Forelimb muscle (tissue), 1 donor: ENCODE results near the gene VEGFB. TPM values are rescaled to one million over a fixed set of nuclear protein-coding genes. Genes with fewer than 3 reads are reported as not detected.

Experiments used
- DNase-seq: peaks from one replicate; pipeline ENCODE4 v3.0.0-alpha.2; 2013; ENCODE audit warnings: low read depth
- polyA plus RNA-seq: library from polyadenylated mRNA; unstranded; fragments of 120-200 nt; gene quantifications from one replicate; pipeline ENCODE4 v1.2.1, GENCODE V29; 2013; ENCODE audit not compliant: insufficient read length

VEGFB gene
- polyA plus RNA-seq, 1 donor = 94.3 TPM

DNA sequence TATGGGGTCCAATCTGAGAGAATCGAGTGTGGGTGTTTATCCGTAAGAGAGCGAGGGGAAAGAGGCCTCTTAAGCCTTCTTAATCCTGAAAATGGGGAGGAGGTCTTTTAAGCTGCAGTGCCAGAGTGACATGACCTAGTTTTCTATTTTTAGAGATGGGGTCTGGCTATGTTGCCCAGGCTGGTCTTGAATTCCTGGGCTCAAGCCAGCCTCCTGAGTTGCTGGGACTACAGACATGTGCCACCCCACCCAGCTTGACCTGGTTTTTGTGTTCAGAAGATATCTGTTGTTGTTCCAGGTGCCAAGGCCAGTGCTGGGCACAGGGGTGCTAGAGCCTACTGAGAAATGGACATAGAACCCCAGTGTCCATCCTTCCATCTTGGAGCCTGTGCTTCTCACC is 48.7 kb downstream of the VEGFB start:
- no peak for DNase-seq

DNA sequence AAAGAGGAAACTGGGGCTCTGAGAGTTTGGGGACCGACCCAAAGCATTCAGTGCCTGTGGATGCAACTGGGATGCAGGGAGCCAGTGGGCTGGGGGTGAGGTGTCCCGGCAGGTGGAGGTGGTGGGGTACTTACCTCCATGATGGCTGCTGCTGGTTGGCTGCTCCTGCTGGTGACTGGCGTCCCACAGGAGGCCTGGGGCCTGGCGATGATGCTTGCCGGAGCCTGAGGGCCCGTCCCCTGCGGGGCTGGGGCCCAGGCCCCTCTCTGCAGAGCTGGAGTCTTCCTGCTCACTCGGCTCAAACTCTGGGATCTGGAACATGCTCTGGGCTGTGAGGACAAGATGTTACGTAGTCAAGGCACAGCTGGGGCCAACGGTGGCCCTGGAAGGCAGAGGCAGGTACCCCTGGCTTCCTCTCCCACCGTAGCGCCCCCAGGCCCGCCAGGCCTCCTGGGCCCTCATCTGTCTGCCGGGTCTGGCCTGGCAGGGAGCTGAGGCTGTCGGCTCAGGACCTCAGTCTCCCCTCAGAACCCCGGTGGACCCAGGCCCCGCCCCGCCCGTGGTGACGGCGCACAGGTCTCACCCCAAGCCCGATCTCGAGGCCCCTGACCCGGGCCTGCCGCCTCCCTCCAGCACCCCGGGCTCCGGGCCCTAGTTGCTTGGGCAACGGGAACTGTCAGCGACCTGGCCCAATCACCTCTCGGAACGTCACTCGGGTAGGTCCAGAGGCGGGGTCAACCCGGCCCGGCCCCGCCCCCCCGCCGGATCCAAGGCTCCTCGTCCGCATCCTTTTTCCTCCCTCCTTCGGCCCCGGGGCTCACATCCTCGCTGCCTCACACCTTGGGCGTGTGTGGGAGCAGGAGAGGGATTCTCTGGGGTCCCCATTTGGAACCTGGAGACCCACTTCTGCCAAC is 49.9 kb downstream of the VEGFB start, which contains the start of gene BAD:
TSS of gene BAD (minus strand) at position 618 of the 914 bp plus-strand sequence. CDS start at position 321, 297 bp downstream.
- no peak for DNase-seq

DNA sequence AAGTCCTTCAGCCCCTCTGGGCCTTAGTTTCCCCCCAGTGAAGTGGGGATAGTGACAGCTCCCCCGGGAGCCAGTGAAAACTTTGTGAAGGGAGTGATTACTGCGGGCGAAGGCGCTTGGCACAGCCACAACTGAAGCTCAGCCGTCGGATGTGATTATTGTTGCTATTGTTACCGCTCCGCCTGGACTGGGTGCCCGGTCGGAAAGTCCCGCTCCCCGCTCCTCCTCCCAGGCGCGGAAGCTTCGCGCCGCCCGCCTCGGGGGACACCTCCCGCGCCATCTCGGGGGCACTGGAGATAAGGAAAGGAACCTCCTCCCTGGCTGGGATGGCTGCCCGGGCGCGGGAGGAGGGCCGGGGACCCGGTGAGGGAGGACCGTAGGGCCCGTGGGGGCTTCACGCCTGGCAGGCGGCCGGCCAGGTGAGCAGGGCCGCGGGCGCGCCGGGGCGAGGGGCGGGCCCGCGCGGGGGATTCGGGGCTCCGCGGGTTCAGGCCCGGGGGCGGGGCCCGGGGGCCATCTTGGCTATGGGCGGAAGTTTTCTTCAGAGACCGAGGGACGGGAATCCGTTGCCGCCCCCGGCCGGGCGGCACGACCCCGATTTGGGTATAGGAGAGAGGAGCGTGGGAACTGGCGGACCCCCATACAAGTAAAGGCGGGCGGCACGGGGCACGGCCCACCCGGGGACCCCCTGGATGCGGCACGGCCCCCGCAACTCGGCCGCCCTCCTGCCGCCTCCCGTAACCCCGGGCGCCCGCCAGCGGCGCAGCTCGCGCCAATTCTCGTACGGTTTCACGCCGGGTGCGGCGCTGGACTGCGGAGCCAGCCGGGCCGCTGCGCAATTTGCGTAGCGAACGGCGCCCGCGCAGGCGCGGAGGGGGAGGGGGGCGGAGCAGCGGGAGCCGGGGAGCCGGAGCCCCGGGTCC is 50.8 kb downstream of the VEGFB start, which contains the start of gene GPR137:
TSS of gene GPR137 (plus strand) at position 887 of the 923 bp plus-strand sequence. CDS start 677 bp downstream, outside the sequence.
- no peak for DNase-seq

DNA sequence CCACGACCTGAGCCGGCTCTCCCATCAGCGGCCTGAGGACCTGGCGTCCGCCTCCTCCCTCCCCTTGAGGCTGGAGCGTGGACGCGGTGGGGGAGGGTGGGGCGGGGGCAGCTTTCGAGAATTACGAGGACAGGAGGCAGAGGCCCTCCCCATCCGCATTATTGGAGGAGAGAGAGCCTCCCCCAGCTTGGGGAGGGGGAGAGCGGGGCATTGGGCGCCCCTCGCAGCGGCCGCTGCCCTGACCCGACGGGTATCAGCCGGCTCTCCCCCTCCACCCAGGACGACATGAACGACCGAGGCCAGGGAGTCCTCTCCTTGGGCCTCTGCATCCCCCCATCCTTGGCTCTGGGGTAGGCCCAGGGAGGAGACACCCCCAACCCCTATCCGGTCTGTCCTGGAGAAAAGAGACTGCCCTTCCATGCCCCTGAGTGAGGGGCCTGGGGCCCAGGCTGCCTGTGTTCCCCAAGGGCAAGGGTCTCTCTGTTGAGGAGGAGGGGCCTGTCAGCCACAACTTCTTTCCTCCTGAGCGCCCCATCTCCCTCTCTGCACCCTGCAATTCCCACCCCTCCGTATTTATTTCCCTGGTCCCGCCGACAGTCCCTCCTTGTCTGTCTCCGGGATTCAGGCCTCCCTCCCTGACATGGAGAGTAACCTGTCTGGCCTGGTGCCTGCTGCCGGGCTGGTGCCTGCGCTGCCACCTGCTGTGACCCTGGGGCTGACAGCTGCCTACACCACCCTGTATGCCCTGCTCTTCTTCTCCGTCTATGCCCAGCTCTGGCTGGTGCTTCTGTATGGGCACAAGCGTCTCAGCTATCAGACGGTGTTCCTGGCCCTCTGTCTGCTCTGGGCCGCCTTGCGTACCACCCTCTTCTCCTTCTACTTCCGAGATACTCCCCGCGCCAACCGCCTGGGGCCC is 51.8 kb downstream of the VEGFB start:
- no peak for DNase-seq

DNA sequence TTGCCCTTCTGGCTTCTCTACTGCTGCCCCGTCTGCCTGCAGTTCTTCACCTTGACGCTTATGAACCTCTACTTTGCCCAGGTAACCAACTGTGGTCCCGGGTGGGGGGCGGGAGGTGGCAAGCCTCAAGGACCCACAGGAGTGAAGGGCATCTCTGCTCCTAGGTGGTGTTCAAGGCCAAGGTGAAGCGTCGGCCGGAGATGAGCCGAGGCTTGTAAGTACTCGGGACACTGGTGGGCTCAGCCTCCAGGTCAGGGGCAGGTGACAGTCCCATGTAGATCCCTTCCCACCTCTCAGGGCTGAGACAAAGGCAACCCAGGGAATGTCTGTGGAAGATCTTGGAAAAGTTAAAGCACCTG is 52.4 kb downstream of the VEGFB start:
- no peak for DNase-seq

DNA sequence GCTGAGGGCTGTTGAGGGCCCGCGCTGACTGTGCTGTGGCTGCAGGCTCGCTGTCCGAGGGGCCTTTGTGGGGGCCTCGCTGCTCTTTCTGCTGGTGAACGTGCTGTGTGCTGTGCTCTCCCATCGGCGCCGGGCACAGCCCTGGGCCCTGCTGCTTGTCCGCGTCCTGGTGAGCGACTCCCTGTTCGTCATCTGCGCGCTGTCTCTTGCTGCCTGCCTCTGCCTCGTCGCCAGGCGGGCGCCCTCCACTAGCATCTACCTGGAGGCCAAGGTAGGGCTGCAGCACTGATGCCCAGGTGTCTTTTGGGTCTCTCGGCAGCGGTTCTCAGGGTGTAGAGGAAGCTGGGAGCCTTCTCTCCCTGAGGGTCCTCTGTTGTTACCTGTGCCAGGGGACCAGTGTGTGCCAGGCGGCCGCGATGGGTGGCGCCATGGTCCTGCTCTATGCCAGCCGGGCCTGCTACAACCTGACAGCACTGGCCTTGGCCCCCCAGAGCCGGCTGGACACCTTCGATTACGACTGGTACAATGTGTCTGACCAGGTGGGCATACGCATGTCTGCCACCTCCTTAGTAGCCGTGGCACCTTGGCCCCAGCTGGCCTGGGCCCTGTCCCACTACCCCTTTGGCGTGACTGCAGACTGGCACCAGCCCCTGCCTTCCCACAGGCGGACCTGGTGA is 53.4 kb downstream of the VEGFB start:
- DNase-seq = no peak

DNA sequence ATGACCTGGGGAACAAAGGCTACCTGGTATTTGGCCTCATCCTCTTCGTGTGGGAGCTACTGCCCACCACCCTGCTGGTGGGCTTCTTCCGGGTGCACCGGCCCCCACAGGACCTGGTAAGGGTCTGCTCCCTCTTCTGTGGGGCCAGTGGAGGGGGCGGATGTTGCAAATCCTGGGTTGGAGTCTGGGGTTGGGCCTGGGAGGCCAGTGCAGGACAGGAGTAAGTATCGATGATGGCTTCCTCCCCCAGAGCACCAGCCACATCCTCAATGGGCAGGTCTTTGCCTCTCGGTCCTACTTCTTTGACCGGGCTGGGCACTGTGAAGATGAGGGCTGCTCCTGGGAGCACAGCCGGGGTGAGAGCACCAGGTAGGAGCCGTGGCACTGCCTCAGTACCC is 54.0 kb downstream of the VEGFB start:
- no peak for DNase-seq

Other genes with a start within 250 kb of the VEGFB start
- gene OTUB1, start 248.1 kb upstream of the VEGFB start, polyA plus RNA-seq = 45.5 TPM
- 2.9 TPM for gene FLRT1, start 198.7 kb upstream of the VEGFB start, polyA plus RNA-seq
- 68.0 TPM for gene MACROD1, start 68.5 kb upstream of the VEGFB start, polyA plus RNA-seq
- 137 TPM for gene STIP1, start 48.4 kb upstream of the VEGFB start, polyA plus RNA-seq
- gene FERMT3, start 27.9 kb upstream of the VEGFB start, polyA plus RNA-seq = 7.4 TPM
- 69.1 TPM for gene TRPT1, start 8.4 kb upstream of the VEGFB start, polyA plus RNA-seq
- 19.8 TPM for gene NUDT22, start 8.3 kb upstream of the VEGFB start, polyA plus RNA-seq
- 65.1 TPM for gene DNAJC4, start 4.0 kb upstream of the VEGFB start, polyA plus RNA-seq
- 43.2 TPM for gene FKBP2, start 6.5 kb downstream of the VEGFB start, polyA plus RNA-seq
- gene PPP1R14B, start 12.4 kb downstream of the VEGFB start, polyA plus RNA-seq = 192 TPM
- gene PLCB3, start 16.9 kb downstream of the VEGFB start, polyA plus RNA-seq = 9.7 TPM
- 27.5 TPM for gene BAD, start 50.1 kb downstream of the VEGFB start, polyA plus RNA-seq
- gene GPR137, start 51.3 kb downstream of the VEGFB start, polyA plus RNA-seq = 22.0 TPM
- not detected for gene KCNK4, start 56.7 kb downstream of the VEGFB start, polyA plus RNA-seq
- gene CATSPERZ, start 65.8 kb downstream of the VEGFB start, polyA plus RNA-seq = not detected
- gene ESRRA, start 70.9 kb downstream of the VEGFB start, polyA plus RNA-seq = 35.5 TPM
- gene TRMT112, start 83.0 kb downstream of the VEGFB start, polyA plus RNA-seq = 154 TPM
- gene PRDX5, start 83.5 kb downstream of the VEGFB start, polyA plus RNA-seq = 133 TPM
- 3.9 TPM for gene CCDC88B, start 105.6 kb downstream of the VEGFB start, polyA plus RNA-seq
- gene RPS6KA4, start 124.6 kb downstream of the VEGFB start, polyA plus RNA-seq = 12.3 TPM